ENCODE results near the gene PRRC1. TPM values are rescaled to one million over a fixed set of nuclear protein-coding genes. Genes with fewer than 3 reads are reported as not detected.

The PRRC1 gene
- total and polyA plus RNA-seq, 12 donors = 13.3 to 30.6 (median 22.7) TPM

DNA sequence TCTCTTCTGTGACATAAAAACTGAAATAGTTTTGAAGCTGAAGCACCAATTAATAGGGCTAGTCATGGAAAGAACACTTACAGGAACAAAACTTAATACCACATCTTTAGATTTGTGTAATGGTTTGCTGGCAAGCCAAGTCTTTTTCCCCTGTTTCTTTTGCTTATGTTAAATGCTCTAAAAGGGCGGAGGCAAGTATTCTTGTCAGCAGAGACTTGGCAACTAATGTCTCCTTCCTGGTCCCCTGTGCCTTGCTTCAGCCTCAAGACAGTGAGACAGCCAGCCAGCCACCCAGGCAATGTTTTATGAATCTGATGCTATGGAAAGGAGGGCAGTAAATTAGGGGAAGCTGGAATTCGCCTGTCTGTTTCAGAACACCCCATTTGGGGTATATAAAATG is 45.7 kb downstream of the PRRC1 start:
- no peaks in the 10 kb centered on the region for H3K9me3 ChIP-seq
- no peak overlapping the region for H3K27ac ChIP-seq
- no peak for ATAC-seq
- no peaks in the 10 kb centered on the region for H3K36me3 ChIP-seq
- no peak overlapping the region for H3K4me3 ChIP-seq
- peaks cover 0 to 5% (median 0%) of the 10 kb centered on the region in 9 donors for H3K4me1 ChIP-seq
- DNase-seq = no peak
- 51 to 76% methylated on average over 2 of the region's 2 CpGs for WGBS, 2 donors
- H3K27me3 ChIP-seq = no peaks in the 10 kb centered on the region
- TF ChIP-seq, protein P1, sequence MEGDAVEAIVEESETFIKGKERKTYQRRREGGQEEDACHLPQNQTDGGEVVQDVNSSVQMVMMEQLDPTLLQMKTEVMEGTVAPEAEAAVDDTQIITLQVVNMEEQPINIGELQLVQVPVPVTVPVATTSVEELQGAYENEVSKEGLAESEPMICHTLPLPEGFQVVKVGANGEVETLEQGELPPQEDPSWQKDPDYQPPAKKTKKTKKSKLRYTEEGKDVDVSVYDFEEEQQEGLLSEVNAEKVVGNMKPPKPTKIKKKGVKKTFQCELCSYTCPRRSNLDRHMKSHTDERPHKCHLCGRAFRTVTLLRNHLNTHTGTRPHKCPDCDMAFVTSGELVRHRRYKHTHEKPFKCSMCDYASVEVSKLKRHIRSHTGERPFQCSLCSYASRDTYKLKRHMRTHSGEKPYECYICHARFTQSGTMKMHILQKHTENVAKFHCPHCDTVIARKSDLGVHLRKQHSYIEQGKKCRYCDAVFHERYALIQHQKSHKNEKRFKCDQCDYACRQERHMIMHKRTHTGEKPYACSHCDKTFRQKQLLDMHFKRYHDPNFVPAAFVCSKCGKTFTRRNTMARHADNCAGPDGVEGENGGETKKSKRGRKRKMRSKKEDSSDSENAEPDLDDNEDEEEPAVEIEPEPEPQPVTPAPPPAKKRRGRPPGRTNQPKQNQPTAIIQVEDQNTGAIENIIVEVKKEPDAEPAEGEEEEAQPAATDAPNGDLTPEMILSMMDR (IDR thresholded peaks at IDR 0.05) = no peak
- intact Hi-C loops (cut with DNase I) = loop anchor here in 8 of 10 donors (2.0 to 10.0 kb wide), 7 partner anchors 162 to 934 kb away; partner anchors contain the start of gene SLC12A2 (in 1 of the 8)

DNA sequence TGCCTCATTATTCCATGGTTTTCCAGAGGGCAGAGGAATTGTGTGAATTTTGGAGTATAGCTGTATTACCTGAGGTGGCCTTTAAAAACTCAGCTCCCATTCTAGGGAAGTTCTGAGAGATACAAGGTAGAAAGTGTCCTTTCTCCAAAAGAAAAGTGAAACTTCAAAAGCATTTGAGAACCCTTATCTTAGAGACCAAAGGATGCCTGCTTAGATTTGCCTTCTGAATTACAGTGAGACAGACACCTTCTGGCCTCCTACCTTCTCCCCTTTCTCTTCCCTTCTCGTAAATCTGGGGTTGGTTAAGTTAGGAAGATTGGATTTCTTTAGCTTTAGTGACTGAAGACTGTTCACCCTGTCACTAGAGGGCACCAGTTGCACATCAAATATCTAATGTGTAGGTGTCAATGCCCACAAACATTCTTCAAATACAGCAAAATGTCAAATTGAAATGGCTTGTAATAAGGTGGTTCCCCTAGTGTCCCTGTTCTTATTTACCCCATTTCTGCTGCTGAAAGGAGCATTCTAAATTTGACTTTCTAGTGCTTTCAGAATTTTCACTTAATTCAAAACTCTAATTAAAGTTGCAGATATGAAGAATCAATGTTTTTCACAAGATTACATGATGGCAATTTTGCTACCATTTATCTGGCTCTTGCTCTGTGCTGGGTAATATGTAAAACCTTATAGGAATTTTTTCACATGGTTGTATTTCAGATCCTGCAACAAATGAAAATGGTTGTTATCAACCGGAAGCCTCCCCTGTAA is 46.7 kb downstream of the PRRC1 start:
- Histone ChIP-seq H3K4me3 (no peak overlapping the region), H3K36me3 (no peaks in the 10 kb centered on the region), H3K27ac (no peak overlapping the region), H3K9me3 (no peaks in the 10 kb centered on the region), H3K27me3 (peaks cover 0 to 6% (median 0%) of the 10 kb centered on the region in 7 donors), H3K4me1 (peaks cover 0 to 5% (median 0%) of the 10 kb centered on the region in 9 donors)
- 51 to 53% methylated on average over 2 of the region's 2 CpGs for WGBS, 2 donors
- TF ChIP-seq, protein P1 (IDR thresholded peaks at IDR 0.05) = peak; percentile 23 to 79 (median 74)
- DNase-seq (peak in 1 of 2 donors; percentile 47), ATAC-seq (peak in 5 of 8 donors; percentile 38 to 72 (median 64))
- intact Hi-C loops (cut with DNase I) = loop anchor here in 8 of 10 donors (1.0 to 10.0 kb wide), 8 partner anchors 161 to 933 kb away; partner anchors contain the start of gene SLC12A2 (in 1 of the 8)

DNA sequence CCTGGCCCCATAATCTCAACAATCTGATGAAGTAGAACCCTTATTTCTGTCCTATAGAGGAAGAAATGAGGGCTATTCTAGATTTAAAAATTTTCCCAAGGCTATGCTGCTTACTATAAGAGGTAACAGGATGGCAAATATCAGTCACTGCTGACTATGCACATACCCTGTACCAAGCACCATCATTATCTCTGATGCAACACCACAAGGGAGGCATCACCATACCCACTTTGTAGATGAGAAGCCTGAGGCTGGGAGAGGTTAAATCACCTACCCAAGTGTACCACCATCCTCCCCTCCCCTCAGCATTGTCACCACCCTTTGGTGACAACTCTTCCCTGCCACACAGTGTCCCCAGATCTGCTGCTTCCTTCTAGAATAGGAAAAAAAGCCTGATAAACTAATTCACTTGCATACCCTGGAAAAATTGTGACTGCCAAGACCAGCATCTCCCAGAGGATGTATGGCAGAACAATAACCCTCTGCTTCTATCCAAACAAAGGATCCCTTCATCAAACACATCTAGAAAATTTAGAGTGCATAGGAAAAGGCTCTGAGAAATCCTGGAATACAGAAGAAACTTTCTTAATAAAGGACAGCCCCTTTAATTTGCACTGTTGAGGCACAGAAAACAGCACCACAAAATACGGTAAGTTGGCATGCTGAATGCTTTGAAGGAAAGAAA is 48.3 kb downstream of the PRRC1 start:
- DNase-seq = no peak
- Histone ChIP-seq H3K4me3 (no peak overlapping the region), H3K27ac (no peak overlapping the region), H3K9me3 (no peaks in the 10 kb centered on the region), H3K36me3 (no peaks in the 10 kb centered on the region), H3K4me1 (peaks cover 0 to 5% (median 0%) of the 10 kb centered on the region in 9 donors), H3K27me3 (peaks cover 0 to 11% (median 0%) of the 10 kb centered on the region in 7 donors)
- intact Hi-C loops (cut with DNase I) = loop anchor here in 8 of 10 donors (2.0 to 10.0 kb wide), 7 partner anchors 159 to 637 kb away; partner anchors contain the start of gene SLC12A2 (in 1 of the 8)
- ATAC-seq = no peak
- WGBS, 2 donors = 65 to 77% methylated on average over 1 of the region's 1 CpG
- TF ChIP-seq, protein P1 (IDR thresholded peaks at IDR 0.05) = no peak

DNA sequence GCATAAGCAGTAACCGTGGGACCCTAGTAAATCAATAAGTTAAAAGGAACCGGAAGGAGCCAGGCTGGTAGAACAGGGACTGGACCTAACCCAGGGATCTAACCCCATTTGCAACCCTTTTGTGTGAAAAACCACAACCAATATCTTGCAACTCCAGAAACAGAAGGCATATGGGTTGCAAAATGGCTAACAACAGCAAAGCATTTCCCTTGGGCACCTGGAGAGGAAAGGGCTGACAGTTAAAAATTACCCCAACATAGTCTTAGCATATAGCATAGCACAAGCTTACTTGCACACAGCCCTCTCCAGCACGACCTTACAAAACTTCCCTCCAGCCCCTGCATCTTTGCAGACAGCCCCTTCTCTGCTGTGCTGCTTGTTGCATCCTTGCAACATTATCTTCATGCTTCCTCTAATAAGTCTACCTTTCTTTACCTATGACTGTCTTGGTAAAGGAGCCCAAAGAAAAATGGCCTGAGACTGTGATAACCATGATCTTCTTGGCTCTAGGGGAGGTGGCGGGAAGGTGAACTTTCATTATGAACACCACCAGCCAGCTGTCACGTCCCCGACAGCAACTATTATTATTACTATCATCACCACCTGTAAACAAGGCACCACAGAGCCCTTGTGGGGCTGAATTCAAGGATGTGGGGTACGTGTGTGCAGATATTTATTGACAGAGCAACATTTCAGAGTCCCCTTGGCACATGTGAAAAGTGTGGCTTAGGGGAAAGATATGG is 49.8 kb downstream of the PRRC1 start:
- TF ChIP-seq, protein P1 (IDR thresholded peaks at IDR 0.05) = no peak
- WGBS, 2 donors = 67 to 80% methylated on average over 7 of the region's 7 CpGs
- Histone ChIP-seq H3K9me3 (no peaks in the 10 kb centered on the region), H3K27me3 (peaks cover 0 to 11% (median 0%) of the 10 kb centered on the region in 7 donors), H3K4me3 (no peak overlapping the region), H3K27ac (no peak overlapping the region), H3K36me3 (no peaks in the 10 kb centered on the region), H3K4me1 (peaks cover 0 to 5% (median 0%) of the 10 kb centered on the region in 9 donors)
- intact Hi-C loops (cut with DNase I) = loop anchor here in 7 of 10 donors (5.0 to 10.0 kb wide), 6 partner anchors 158 to 635 kb away; partner anchors contain the start of gene SLC12A2 (in 1 of the 7)
- DNase-seq = no peak
- no peak for ATAC-seq

Data from heart right ventricle (tissue), 16 donors.